Stimulated activated CD8-positive, alpha-beta memory T cell treated with anti-CD3 and anti-CD28 coated beads, Interleukin-4, amount 100 ng/mL, for 1 hour (primary cell): Measurements from ENCODE around the gene ABHD6.

Experiments
- DNase-seq, 2 donors: peaks; one replicate each; pipeline ENCODE4 v3.0.0-alpha.2; 2020; ENCODE audit warnings: low read depth in 2 of 2, low spot score in 1 of 2

Gene ABHD6

GRCh38 chr3:58341376-58341775, 103.8 kb downstream of the ABHD6 start:
- no peak for DNase-seq

- DNase-seq = no peak
These were observed 105.1 kb downstream of the ABHD6 start for GRCh38 chr3:58342676-58343075.
